HG03066 (cell line): ENCODE results near the gene USP32.

ENCODE experiments used
- ATAC-seq: cut with Tn5 transposase; IDR thresholded peaks from one replicate; pipeline ENCODE4 v1.9.1; 2021; ENCODE audit warnings: low read depth; ENCODE audit not compliant: unreplicated experiment

USP32 gene

GRCh38 chr17:60303406-60304099 is 88.4 kb downstream of the USP32 start:
- no peak for ATAC-seq

GRCh38 chr17:60301649-60302048 is 90.3 kb downstream of the USP32 start:
- no peak for ATAC-seq

DNA sequence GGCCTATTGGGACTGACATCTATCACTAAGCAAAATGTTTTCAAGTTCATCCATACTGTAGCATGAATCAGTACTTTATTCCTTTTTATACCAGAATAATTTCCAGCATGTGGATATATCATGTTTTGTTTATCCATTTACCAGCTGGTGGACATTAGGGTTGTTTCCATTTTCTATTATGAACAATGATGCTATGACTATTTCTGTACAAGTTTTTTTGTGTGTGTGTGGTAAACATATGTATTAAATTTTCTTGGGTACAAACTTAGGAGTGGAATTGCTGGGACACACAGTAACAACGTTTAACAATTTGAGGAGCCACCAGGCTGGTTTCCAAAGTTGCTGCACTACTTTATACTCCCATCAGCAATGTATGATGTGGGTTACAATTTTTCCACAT is 91.0 kb downstream of the USP32 start:
- ATAC-seq: no peak

DNA sequence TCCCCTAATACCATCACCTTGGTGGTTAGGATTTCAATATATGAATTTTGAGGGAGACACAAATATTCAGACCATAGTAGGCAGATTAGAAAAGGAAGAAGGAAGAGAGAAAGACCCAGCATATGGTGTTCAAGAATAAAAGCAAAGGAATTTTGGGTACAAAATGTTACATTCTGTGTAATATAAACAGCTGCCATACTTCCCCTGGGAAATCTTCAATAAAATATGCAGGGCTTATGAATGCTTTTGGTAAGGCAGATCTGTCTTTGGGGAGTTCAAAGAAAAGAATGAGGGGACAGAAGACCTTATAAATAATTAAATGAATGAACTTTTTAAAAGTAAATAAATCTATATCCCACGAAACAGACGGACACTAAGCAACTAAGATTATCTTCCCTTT is 91.9 kb downstream of the USP32 start:
- no peak for ATAC-seq

DNA sequence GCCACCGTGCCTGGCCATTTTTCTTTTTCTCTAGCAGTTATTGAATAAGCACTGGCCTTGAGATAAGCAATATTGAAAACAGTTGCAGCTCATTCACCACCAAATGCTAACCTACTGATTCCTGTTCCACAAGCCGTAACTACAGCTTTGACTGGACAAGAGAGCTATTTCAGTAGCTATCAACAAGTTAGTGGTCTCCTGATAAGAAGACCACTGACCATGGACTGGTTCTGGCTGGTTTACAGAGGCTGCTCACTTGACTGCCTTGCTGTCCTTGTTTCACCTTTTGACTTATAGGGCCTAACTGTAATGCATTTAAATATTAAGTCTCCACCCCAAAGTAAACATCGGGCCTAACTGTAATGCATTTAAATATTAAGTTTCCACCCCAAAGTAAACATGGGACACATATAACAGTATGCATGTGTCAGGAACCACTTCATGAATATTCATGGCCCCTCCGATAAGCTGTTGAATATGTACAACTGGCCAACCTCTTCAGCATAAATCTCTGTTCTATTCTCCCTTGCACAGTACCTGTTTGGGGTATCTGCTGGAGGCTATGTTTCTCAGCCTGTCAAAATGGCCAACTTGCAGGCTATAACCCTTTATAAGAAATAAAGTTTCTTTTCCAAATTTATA is 94.1 kb downstream of the USP32 start:
- ATAC-seq: no peak

GRCh38 chr17:60296177-60296576 is 95.8 kb downstream of the USP32 start:
- no peak for ATAC-seq

DNA sequence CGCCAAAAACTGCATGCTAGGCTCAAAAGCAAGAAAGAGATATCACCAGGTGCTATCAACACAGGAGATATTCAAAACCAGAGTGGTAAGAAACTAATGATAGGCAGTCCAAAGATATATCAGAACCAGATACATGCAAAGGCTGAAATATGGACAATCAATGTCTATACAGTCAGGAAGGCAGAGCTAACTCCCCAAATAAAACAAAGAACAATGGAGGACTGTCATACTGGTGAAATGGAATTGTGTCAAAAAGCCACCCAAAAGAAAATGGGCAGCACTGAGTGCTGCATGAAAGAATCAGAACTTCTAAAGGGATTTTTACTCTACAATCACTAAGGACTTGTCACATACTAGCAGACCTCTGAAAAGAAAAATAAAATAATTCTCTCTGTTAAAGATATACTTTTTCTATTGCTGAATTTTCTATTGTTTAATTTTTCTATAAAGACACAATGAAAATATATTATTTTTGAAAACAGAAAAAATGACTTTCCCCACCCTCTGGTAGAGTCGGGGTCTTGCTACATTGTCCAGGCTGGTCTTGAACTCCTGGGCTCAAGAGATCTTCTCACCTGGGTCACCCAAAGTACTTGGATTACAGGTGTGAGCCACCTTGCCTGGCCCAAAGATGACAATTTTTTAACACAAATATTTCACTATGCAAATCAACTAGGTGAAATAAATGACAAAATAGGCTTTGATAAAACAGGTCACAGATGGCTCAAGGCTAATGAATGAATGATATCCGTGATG is 98.2 kb downstream of the USP32 start:
- ATAC-seq: no peak

- no peak for ATAC-seq
Measured at GRCh38 chr17:60292697-60293096, 99.2 kb downstream of the USP32 start.

- no peak for ATAC-seq
Measured at GRCh38 chr17:60284709-60285108, 107.2 kb downstream of the USP32 start.

DNA sequence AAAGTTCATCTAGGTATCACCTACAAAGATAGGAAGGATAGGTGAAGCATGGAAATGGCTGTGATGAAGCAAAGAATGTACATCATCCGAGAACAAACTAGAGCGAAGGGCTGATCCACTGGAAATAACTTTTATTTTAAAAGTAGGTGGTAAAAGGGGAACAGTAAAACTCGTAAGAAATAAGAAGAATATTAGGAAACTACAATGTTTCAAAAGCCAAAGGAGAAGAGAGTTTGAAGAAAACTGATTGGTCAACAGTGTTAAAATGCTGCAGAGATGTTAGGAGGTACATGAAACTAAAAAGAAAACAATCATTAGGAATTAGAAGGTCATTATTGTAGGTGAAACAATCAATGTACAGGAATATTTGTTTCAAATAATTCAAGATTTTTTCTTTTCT is 108.1 kb downstream of the USP32 start:
- ATAC-seq: no peak

DNA sequence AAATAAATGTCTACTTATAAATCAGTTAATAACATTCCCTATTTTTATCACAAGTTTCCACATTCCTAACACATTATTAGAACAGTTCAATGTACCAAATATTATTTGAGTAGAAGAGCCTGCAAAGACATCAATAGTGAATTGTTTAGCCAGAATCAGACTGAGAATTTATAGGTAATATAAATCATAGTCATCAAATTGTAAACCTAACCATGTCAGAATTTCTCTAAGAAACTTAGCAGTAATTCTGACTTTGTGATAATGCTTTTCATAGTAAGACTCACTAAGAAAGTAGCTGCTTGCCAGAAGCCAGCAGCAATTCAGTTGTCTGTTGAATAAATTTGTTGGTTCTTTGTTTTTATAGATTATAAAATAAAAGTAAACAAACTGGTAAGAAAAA is 111.3 kb downstream of the USP32 start:
- ATAC-seq: no peak

- ATAC-seq: no peak
Measured at GRCh38 chr17:60278237-60278636, 113.7 kb downstream of the USP32 start.

- ATAC-seq: no peak
Measured at GRCh38 chr17:60277258-60277657, 114.7 kb downstream of the USP32 start.

DNA sequence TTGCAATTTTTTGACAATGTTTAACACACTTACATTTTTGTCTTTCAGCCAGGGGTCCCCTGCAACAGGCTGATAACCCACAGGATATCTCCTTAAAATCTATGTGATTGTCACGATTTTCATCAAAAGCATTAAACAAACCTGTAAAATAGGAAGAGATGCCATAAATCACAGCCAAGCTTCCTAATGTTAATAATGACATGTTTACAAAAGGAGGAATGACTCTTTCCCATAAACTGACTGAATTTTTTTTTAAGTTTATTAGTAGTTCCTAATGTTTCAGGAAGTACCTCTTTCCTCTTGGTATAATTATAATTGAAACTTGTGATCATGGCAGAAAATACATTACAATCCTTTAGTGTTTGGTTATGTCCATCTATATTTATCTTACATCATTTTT is 122.5 kb downstream of the USP32 start:
- no peak for ATAC-seq

DNA sequence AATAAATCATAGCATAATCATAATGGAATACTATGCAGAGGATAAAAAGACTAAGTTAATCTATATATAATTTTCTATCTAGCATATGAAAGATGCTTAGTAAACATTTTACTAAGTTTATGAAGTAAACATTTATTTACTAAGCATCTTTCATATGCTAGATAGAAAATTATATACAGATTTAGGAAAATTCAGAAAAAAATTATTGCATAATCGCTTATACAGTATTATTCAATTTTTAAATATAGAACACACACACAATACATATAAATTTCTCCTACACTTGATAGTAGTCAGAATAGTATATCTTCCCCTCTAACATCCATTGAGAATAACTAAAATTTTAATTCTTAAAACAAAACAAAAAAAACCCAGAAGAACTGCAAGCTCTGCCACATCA is 131.4 kb downstream of the USP32 start:
- no peak for ATAC-seq

GRCh38 chr17:60258313-60258712 is 133.6 kb downstream of the USP32 start:
- no peak for ATAC-seq

DNA sequence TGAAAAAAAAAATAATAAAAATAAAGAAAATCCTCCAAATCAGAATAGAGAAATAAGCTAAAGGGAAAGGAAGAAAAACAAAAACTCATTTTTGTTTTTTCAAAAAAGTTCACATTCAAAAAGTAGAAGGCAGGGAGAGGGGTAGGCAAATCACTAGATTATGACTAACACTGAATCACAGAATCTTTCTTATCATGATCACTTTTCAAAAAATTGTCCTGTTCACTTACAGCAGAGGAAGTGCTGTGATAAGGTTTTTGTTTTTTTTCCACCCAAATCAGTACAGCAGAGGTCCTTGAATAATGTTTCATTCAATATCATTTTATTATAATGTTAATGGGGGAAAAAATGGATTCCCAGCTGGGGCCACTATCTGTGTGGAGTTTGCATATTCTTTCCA is 135.8 kb downstream of the USP32 start:
- no peak for ATAC-seq

- ATAC-seq: no peak
Measured at GRCh38 chr17:60253048-60253447, 138.9 kb downstream of the USP32 start.

DNA sequence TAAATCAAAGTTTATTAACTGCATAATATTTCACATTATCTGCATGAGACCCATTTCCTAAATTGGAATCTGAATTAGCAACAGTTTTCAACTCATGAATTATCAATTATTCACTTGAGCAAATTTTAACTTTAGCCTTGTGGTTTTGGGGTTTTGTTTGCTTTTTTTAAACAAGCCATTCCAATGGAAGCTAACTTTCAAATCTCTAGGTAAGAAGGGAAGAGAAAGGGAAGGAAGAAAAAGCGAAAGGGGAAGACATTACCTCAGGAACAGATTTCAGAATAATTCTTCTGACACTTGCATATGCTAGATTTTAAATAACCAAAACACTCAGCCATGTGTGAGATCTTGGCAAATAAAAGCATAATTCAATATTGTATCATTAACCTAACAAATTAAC is 139.5 kb downstream of the USP32 start:
- ATAC-seq: no peak

DNA sequence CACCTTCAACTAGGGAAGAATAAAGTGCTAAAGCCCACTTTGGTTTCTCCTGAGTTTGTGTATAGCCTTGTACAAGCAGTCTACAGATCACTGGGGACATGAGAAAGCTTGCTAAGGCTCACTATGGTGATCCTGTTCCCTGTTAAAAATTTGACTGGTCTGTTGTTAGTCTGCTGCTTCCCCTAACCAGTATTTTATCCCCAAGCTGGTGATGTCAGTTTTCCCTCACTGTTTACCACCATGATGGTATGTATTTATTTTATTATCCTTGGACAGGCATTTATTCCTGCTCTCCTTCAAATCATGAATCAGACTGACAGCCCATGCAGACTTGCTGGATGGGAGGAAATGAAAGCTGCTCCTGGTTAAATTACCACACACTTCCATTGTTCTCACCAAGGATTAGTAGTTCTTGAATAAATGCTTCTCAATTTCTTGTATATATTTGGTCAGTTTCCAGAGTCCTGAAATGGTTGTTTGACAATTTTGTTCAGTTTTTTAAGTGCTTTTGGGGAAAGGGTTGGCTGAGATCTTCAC is 142.6 kb downstream of the USP32 start:
- no peak for ATAC-seq

- ATAC-seq: no peak
Measured at GRCh38 chr17:60248618-60249289, 143.2 kb downstream of the USP32 start.
